HG03378 (cell line): Measurements from ENCODE around the gene ILDR1.
"Not testable (repeated sequence)": the region's sequence is repeated elsewhere in the genome, so short reads cannot be mapped to it uniquely, and the experiment has no call there.

Source experiments
- ATAC-seq: cut with Tn5 transposase; IDR thresholded peaks from one replicate; pipeline ENCODE4 v1.9.1; 2021; ENCODE audit warnings: mild to moderate bottlenecking, moderate library complexity; ENCODE audit not compliant: unreplicated experiment

ILDR1 gene

DNA sequence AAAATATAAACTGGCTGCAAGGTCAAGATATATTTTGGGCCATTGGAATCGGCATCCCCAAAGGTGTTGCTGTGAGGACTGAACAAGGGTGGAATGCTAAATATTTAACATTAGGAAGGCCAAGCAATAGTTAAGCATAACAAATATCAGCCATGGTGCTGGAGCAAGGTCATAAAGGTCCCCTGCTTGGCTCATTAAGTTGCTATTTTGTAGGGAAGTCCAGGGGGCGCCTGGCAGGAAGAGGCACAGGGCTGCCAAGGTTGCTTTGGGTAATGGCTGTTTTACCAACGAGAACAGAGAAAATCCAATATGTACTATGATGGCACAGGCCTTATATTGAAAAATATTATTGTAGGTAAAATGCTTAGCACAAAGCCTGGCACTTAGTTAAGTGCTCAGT is 65.7 kb downstream of the ILDR1 start:
- no peak for ATAC-seq

- ATAC-seq = no peak
Measured at GRCh38 chr3:121951291-121951919, 70.6 kb downstream of the ILDR1 start.

DNA sequence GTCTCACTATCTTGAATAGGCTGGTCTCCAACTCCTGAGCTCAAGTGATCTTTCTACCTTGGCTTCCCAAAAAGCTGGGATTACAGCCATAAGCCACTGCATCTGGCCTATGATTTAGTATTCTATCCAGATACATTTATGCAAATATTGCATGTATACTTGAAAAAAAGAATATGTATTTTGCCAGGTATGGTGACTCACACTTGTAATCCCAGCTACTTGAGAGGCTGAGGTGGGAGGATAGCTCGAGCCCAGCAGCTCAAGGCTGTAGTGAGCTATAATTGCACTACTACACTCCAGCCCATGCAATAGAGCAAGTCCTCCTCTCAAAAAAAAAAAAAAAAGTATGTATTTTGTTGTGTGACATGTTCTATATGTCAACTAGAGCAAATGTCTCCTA is 73.4 kb downstream of the ILDR1 start:
- ATAC-seq = no peak

GRCh38 chr3:121943431-121943830 is 78.6 kb downstream of the ILDR1 start:
- ATAC-seq = no peak

DNA sequence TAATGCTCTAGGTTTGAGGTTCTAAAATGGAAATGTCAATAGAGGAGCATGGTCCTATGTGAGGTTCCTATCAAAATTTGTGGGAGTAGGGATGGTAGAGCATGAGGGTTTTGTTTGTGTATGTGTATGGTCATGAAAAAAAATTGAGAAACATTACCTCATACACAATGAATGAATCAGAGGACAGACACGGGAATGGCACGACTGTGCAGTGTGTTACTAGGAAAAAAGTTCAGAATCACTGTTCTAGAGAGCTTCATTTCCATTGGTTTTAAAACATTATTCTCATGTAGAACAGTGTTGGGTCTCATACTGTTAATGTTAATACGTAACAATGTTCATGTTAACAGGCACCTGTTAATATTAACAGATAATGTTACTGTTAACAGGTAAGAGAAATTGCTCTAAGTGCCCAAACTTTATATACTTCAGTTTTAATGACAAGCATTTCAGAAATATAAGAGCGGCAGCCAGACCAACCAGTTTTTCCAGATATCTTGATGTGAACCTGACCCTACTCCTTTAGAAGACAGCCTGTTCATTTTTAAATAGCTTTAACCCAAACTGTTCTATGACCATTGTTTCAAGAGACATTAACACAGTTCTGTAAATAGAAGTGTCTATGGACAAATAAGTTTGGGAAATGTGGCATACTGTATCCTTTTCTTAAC is 79.8 kb downstream of the ILDR1 start:
- ATAC-seq = no peak

- no peak for ATAC-seq
Measured at GRCh38 chr3:121941592-121941991, 80.5 kb downstream of the ILDR1 start.

DNA sequence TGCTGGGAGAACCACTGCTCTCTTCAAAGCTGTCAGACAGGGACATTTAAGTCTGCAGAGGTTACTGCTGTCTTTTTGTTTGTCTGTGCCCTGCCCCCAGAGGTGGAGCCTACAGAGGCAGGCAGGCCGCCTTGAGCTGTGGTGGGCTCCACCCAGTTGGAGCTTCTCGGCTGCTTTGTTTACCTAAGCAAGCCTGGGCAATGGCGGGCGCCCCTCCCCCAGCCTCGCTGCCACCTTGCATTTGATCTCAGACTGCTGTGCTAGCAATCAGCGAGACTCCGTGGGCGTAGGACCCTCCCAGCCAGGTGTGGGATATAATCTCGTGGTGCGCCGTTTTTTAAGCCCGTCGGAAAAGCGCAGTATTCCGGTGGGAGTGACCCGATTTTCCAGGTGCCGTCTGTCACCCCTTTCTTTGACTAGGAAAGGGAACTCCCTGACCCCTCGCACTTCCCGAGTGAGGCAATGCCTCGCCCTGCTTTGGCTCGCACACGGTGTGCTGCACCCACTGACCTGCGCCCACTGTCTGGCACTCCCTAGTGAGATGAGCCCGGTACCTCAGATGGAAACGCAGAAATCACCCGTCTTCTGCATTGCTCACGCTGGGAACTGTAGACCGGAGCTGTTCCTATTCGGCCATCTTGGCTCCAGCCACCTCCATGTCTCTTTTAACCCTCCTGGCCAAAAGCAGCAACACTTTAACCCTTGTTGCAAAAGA is 83.7 kb downstream of the ILDR1 start:
- ATAC-seq = not testable (repeated sequence)
